Body of pancreas (tissue), 4 donors: ENCODE results near the gene UBR1.
"Not testable (repeated sequence)": the region's sequence is repeated elsewhere in the genome, so short reads cannot be mapped to it uniquely, and the experiment has no call there.

Source experiments
- POLR2A ChIP-seq, 3 donors: fragments of 450-650 bp; IDR thresholded peaks; one replicate each; pipeline ENCODE4 v1.6.1; 2016; ENCODE audit warnings: antibody characterized with exemption in 3 of 3, mild to moderate bottlenecking in 2 of 3
- TF ChIP-seq, protein P1 (sequence below), 7 experiments: fragments of 450-650 bp in 4 of 7; fragments of 200-600 bp in 3 of 7; sonication (generic) in 3 of 7; IDR thresholded peaks; one replicate each; pipeline ENCODE4 v1.5.1; 2016 to 2019; ENCODE audit warnings: antibody characterized with exemption in 7 of 7

- TF ChIP-seq, protein P1, sequence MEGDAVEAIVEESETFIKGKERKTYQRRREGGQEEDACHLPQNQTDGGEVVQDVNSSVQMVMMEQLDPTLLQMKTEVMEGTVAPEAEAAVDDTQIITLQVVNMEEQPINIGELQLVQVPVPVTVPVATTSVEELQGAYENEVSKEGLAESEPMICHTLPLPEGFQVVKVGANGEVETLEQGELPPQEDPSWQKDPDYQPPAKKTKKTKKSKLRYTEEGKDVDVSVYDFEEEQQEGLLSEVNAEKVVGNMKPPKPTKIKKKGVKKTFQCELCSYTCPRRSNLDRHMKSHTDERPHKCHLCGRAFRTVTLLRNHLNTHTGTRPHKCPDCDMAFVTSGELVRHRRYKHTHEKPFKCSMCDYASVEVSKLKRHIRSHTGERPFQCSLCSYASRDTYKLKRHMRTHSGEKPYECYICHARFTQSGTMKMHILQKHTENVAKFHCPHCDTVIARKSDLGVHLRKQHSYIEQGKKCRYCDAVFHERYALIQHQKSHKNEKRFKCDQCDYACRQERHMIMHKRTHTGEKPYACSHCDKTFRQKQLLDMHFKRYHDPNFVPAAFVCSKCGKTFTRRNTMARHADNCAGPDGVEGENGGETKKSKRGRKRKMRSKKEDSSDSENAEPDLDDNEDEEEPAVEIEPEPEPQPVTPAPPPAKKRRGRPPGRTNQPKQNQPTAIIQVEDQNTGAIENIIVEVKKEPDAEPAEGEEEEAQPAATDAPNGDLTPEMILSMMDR (IDR thresholded peaks at IDR 0.05), result not testable (repeated sequence)
- not testable (repeated sequence) for TF ChIP-seq POLR2A (IDR thresholded peaks at IDR 0.05)
Observed at GRCh38 chr15:43035240-43035639, 70.6 kb downstream of the UBR1 start.
